NCI-H2196 treated with DMSO at 0.1 percent for 48 hours (cell line): ENCODE data around the gene ASAP3.

Experiments
- DNase-seq: peaks from one replicate; lab custom pipeline; 2025; ENCODE audit not compliant: unreplicated experiment; lab: John Stamatoyannopoulos, UW

ASAP3 gene

DNA sequence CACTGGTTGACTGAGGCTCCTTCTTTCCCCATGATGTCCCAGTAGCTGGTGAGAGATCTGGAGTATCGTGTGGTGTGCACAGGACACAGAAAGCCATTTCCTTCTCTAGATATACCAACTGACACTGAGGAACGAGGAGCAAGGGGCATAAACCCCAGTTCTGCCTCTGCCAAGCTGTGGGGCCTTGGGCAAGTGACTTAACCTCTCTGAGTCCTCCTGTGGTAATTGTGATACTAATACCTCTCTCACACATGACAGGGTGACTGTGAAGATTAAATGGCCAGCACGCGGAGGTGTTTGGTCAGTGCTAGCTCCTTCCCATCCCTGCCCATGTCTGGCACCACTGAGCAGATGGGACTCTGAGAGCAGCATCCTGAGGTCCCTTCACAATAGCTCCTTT, 33.1 kb downstream of the ASAP3 start:
- DNase-seq = no peak

- no peak for DNase-seq
These were observed 34.0 kb downstream of the ASAP3 start for GRCh38 chr1:23449958-23450357.

DNA sequence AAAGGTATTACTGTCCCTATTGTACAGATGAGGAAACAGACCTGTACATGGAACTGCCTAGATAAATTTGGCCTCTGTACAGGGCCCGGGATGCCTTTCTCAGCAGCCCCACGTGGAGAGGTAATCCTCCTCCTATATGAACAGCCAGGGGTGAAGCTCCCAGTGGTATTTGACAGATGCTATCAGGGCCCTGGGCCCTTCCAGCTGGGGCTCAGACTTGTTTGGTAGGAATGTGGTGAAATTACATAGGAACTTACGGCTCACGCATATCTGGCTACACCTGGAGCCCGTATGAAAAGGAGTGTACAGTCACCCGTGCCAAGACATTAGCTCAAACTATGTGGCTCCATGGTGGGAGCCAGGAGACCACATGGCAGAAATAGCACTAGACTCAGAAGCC, 34.7 kb downstream of the ASAP3 start:
- DNase-seq = no peak

DNA sequence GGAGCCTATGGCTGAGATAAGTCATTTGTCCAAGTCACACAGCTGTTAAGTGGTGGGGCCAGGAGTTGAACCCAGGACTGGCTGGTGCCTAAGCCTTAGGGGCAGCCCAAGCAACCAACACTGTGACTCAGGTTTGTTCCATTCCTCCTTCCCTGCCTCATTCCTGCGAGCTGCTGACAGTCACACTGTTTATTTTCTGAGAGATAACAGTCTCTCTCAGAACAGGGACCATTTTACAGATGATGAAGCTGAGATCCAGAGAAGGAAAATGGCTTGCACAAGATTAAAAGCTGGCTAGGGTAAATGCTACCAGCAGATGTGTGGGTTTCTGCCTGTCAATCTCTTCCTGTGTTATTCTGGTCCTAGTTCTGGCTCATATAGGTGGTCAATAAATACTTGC, 35.1 kb downstream of the ASAP3 start:
- DNase-seq = no peak

DNA sequence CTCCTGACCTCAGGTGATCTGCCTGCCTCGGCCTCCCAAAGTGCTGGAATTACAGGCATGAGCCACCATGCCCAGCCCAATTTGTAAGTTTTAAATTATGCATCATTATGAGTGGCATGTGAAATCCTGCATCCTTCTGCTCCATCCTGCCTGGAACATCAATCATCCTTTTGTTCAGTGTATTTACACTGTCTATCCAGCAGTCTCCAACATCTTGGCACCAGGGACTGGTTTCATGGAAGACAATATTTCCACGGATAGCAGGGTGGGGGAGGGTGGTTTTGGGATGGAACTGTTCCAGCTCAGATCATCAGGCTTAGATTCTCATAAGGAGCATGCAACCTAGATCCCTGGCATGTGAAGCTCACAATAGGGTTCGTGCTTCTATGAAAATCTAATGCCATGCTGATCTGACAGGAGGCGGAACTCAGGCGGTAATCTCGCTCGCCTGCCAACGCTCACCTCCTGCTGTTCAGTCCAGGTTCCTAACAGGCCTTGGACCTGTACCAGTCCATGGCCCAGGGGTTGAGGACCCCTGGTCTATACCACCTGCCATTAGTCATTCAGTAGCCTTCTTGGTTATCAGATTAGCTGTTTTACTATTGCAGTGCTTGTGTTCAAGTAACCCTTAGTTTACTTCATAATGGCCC, 37.2 kb downstream of the ASAP3 start:
- DNase-seq = no peak

DNA sequence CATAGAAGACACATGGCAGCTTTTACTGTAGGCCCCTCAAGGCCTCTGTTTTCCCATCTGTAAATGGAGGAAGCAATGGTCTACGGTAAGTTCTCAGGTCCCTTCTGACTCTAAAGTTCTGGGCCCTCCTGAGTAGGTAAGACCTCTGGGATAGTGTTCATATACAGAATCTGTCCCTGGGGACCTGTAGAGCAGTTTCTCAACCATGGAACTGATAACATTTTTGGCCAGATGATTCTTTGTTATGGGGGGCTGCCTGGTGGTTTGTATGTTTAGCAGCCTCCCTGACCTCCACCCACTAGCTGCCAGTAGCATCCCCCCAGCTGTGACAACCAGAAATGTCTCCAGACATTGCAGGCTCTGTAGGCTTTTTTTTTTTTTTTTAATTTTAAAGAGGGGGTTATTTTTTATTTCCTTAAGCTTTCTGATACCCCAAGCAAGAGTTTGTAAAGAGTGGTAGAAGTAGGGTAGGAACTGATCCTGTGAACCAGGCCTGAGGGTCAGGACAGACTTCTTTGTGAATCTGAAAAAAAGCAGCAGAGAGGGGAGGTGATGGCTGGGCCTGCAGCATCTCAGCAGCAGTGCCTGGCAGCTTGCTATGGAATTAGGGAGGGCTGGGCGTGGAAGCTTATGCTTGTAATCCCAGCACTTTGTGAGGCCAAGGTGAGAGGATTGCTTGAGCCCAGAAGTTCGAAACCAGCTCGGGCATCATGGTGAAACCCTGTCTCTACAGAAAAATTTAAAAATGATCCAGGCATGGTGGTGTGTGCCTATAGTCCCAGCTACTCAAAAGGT, 39.2 kb downstream of the ASAP3 start:
- DNase-seq = no peak

DNA sequence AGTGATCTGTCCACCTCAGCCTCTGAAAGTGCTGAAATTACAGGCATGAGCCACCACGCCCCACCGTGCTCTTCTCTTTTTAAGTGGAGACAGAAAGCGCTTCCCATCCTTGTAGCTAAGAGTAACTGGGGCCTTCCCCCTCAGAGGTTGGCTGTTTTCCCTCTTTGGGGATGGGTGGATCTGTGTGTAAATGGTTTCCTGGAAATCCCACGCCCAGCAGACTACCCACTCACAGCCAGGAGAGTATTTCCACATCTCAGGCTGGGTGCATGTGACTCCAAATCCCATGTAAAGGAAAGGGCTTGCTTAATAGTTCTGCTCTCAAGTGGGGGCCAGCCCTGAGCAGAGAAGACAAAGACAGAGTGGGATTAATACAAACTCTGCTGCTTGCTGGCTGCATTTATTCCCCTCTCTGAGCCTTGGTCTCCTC, 39.9 kb downstream of the ASAP3 start:
- DNase-seq = no peak

GRCh38 chr1:23442751-23443150, 41.2 kb downstream of the ASAP3 start:
- no peak for DNase-seq

DNA sequence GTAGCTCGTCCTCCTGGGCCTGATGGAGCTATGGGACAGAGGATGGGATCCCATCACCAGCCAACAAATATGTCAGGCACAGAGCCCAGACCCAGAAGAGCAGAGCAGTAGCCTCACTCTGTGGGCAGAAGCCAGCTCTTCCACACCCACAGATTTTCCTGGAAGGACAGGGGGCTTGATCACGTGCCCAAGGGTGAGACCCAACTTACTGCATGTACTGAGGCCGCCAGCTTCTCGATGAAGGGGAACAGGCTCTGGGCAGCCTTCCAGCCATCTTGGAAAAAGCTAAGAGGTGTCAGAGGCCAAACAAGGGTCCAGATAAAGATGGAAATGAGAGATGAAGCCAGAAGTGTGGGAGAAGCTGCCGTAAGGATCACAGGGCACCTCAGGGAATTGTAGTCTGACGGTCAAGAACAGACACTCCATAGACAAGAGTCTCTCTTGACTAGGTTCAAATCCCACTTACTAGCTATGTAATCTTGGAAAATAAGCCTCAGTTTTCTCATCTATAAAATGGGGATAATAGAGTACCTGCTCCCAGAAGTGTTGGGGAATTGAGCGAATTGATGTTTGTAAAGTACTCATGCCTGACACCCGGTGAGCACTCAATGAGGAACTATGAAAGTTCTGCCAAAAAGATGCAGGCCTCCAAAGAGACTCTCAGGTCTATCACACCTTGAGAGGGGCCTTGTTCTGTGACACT, 42.4 kb downstream of the ASAP3 start:
- no peak for DNase-seq

- no peak for DNase-seq
These were observed 45.4 kb downstream of the ASAP3 start for GRCh38 chr1:23438545-23438944.

DNA sequence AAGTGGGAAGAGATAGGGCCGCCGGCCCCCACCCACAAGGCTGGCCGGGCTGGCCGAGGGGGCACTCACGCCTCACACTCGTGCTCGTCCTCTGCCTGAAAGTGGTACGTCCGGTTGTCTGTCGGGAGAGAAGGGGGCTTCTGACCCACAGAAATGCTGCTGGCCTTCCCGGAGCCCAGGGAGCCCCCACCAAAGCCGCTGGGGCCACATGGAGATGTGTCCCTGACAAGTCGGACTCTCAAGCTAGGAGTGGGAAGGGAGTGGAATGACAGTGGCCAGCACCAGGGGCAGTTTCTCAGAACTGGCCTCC, 46.7 kb downstream of the ASAP3 start:
- no peak for DNase-seq

- no peak for DNase-seq
These were observed 47.2 kb downstream of the ASAP3 start for GRCh38 chr1:23436520-23437354.

DNA sequence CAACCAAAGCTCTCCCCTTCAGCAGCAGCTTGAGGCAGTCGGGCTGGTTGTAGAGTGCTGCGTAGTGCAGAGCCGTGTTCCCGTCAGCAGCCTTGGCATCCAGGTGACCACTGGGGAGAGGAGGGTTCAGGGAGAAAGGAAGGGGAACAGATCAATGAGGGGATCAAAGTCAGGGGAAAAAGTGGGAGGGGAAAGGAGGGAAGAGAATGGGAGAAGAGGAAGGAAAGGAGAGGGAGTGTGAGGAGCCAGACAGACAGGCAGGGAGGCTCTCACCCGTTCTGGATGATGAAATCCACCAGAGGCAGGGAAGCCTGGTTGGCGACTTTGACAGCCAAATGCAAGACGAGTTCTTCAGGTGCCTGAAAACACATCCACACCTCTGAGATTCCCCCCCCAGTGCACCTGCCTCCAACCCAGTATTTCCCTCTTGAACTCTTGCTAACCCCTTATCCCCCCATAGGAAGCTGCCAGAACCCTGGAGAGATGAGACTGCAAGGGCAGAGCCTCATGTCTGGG, 49.7 kb downstream of the ASAP3 start:
- DNase-seq = no peak

- no peak for DNase-seq
These were observed 50.9 kb downstream of the ASAP3 start for GRCh38 chr1:23433122-23433521.

DNA sequence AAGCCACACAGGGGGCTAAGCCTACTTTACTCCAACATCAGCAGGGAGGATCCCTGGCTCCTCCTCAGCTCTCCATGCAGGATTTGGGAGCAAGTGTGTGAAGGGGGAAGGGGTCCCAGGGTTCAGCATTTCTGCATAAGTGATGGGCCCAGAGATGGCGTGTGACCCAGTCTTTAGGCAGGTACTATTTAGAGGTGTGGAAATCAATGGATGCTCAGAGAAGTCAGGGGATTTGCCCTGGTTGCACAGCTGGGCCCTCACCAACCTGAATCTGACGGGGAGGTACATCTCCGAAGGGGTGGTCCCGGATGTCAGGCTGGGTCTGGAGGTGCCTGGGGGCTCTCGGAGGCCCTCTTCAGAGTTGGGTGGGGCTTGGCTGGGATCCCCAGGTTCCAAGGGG, 52.5 kb downstream of the ASAP3 start:
- DNase-seq = no peak

GRCh38 chr1:23430803-23431202, 53.2 kb downstream of the ASAP3 start:
- no peak for DNase-seq

DNA sequence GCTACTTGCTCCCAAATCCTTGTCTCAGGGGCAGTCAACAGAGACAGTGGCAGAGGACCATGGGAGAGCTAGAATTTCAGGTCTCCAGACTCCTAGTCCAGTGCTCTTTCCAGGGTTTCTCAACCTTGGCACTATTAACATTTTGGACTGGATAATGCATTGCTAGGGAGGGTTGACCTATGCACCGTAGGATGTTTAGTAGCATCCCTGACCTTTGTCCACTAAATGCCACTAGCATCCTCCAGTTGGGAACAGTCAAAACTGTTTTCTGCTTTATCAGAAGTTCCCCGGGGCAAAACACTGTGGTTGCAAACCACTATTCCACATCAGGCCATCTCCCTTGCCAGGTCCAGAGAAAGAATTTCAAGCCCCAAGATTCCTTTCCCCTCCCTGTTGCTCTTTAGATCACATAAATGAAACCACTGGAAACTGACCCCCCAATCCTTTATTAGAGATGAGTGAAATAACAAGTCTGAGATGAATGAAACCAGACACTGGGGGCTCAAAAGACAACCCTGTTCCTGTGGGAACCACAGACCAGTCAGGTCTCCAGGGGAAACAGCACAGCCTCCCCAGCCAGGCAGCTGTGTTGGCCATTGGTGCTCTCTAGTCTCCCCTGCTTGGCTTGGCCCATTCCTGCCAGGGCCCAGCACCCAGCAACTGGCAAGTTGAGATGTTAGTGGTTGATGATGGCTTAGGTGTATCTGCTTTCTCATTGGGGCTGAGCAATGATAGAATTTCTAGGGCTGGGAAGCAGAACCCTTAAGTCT, 55.7 kb downstream of the ASAP3 start:
- DNase-seq = no peak

- DNase-seq = no peak
These were observed 56.4 kb downstream of the ASAP3 start for GRCh38 chr1:23427550-23427949.

GRCh38 chr1:23426828-23427227, 57.2 kb downstream of the ASAP3 start:
- no peak for DNase-seq

GRCh38 chr1:23425193-23425494, 58.8 kb downstream of the ASAP3 start:
- DNase-seq = no peak
